ENCODE results near the gene NPS. TPM values are rescaled to one million over a fixed set of nuclear protein-coding genes. Genes with fewer than 3 reads are reported as not detected.

The NPS gene
- total and polyA plus RNA-seq, 3 donors from 2014 or later: not detected

DNA sequence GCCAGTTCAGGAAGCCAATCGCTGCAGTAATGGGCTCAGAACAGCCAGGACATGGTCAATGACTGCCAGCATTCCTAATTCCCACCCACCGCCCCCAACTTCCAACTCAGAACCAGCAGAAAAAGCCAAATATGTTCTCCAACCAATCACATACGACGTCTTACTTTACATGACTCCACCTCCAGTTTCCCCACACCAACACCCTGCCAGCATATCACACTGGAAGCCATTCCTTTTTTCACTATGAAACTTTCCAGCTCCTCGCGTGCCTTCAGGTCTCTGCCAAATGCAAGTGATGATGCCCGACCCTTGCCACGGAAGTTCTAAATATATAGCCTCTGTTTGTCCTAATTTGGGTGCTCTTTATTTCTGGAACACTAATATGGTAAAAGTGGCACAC, 12.5 kb downstream of the NPS start:
- Histone ChIP-seq H3K4me3 (no peak overlapping the region), H3K9me3 (no peaks in the 10 kb centered on the region), H3K27ac (no peak overlapping the region), H3K27me3 (no peaks in the 10 kb centered on the region), H3K36me3 (ENCODE audit: low read depth, missing control alignments) (no peaks in the 10 kb centered on the region), H3K4me1 (peaks cover 5% of the 10 kb centered on the region)
- intact Hi-C loops (cut with DNase I; ENCODE audit: low total_unique reads): no loop called here
- no peak for DNase-seq
- WGBS, 2 donors: 50 to 61% methylated on average over 8 of the region's 8 CpGs
- TF ChIP-seq POLR2A (IDR thresholded peaks at IDR 0.05): no peak
- no peak for TF ChIP-seq CTCF (IDR thresholded peaks at IDR 0.05)

GRCh38 chr10:127563718-127564553, 14.8 kb downstream of the NPS start:
- intact Hi-C loops (cut with DNase I; ENCODE audit: low total_unique reads): no loop called here
- TF ChIP-seq CTCF (IDR thresholded peaks at IDR 0.05): peak in 2 of 3 experiments; percentile 36 to 71
- no peak for TF ChIP-seq POLR2A (IDR thresholded peaks at IDR 0.05)

DNA sequence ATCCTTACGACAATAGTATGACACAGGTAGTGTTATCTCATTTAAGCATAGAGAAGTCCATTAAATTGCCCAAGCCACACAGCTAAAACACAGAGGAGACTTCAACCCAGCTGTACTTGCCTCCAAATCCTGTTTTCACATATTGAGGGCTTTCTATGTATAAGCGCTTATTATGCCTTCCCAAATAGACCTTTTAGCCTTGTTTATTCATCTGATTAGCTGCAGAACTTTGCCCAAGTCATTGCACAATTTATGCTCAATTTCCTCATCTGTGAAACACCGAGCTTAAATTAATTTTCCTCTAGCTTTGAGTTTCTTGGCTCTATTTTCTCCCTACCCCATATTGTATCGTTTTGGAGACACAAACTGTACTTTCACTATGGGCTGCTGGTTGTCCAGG, 15.5 kb downstream of the NPS start:
- Histone ChIP-seq H3K27ac (no peak overlapping the region), H3K27me3 (no peaks in the 10 kb centered on the region), H3K4me1 (peaks cover 5% of the 10 kb centered on the region), H3K36me3 (ENCODE audit: low read depth, missing control alignments) (no peaks in the 10 kb centered on the region), H3K4me3 (no peak overlapping the region), H3K9me3 (no peaks in the 10 kb centered on the region)
- intact Hi-C loops (cut with DNase I; ENCODE audit: low total_unique reads): no loop called here
- no peak for DNase-seq
- TF ChIP-seq POLR2A (IDR thresholded peaks at IDR 0.05) (no peak), CTCF (IDR thresholded peaks at IDR 0.05) (no peak)
- WGBS, 2 donors: 62 to 66% methylated on average over 4 of the region's 4 CpGs

More at GRCh38 chr10:127563718-127564553, 14.8 kb downstream of the NPS start:
- no peaks in the 10 kb centered on the region for H3K36me3 ChIP-seq (ENCODE audit: low read depth, missing control alignments)
- no peaks in the 10 kb centered on the region for H3K27me3 ChIP-seq
- peak; percentile 71 for DNase-seq
- peaks cover 5% of the 10 kb centered on the region for H3K4me1 ChIP-seq
- WGBS, 2 donors: 43 to 49% methylated on average over 10 of the region's 10 CpGs
- no peak overlapping the region for H3K27ac ChIP-seq
- no peak overlapping the region for H3K4me3 ChIP-seq
- H3K9me3 ChIP-seq: no peaks in the 10 kb centered on the region

- Histone ChIP-seq H3K27me3 (no peaks in the 10 kb centered on the region), H3K9me3 (no peaks in the 10 kb centered on the region), H3K27ac (no peak overlapping the region), H3K36me3 (ENCODE audit: low read depth, missing control alignments) (no peaks in the 10 kb centered on the region), H3K4me3 (no peak overlapping the region), H3K4me1 (peaks cover 5% of the 10 kb centered on the region)
- whole genome bisulfite sequencing, 2 donors: 85 to 87% methylated on average over 4 of the region's 4 CpGs
- no peak for DNase-seq
- intact Hi-C loops (cut with DNase I; ENCODE audit: low total_unique reads): no loop called here
- TF ChIP-seq POLR2A (IDR thresholded peaks at IDR 0.05) (no peak), CTCF (IDR thresholded peaks at IDR 0.05) (no peak)
Measured at GRCh38 chr10:127565583-127565982, 16.5 kb downstream of the NPS start.

- Histone ChIP-seq H3K27me3 (no peaks in the 10 kb centered on the region), H3K4me3 (no peak overlapping the region), H3K4me1 (peaks cover 5% of the 10 kb centered on the region), H3K36me3 (ENCODE audit: low read depth, missing control alignments) (no peaks in the 10 kb centered on the region), H3K9me3 (no peaks in the 10 kb centered on the region), H3K27ac (no peak overlapping the region)
- 88 to 94% methylated on average over 4 of the region's 4 CpGs for WGBS, 2 donors
- intact Hi-C loops (cut with DNase I; ENCODE audit: low total_unique reads): no loop called here
- DNase-seq: no peak
- TF ChIP-seq CTCF (IDR thresholded peaks at IDR 0.05): no peak
Measured at GRCh38 chr10:127569210-127569609, 20.1 kb downstream of the NPS start.

Data from testis (tissue), 3 donors.